Testis (tissue), 3 donors: Measurements from ENCODE around the gene TMA7. TPM values are rescaled to one million over a fixed set of nuclear protein-coding genes. Genes with fewer than 3 reads are reported as not detected.

Source experiments
- DNase-seq: peaks from one replicate; pipeline ENCODE4 v3.0.0-alpha.2; 2019
- H3K27ac ChIP-seq, 2 donors: fragments of 200-600 bp; sonication (generic); one replicate each; pipeline ENCODE4 v1.5.1; 2019
- H3K27me3 ChIP-seq: fragments of 200-600 bp; sonication (generic); one replicate; pipeline ENCODE4 v1.5.1; 2019
- H3K36me3 ChIP-seq: fragments of 200-600 bp; sonication (generic); one replicate; pipeline ENCODE4 v1.5.1; 2017; ENCODE audit warnings: low read depth; ENCODE audit errors: missing control alignments
- H3K4me1 ChIP-seq: fragments of 200-600 bp; sonication (generic); one replicate; pipeline ENCODE4 v1.5.1; 2019
- H3K4me3 ChIP-seq, 2 donors: fragments of 200-600 bp; sonication (generic); one replicate each; pipeline ENCODE4 v1.5.1; 2017 to 2019
- H3K9me3 ChIP-seq: fragments of 200-600 bp; sonication (generic); one replicate; pipeline ENCODE4 v1.5.1; 2017
- CTCF ChIP-seq, 3 experiments: fragments of 450-650 bp in 2 of 3; fragments of 200-600 bp in 1 of 3; sonication (generic) in 1 of 3; IDR thresholded peaks; one replicate each; pipeline ENCODE4 v1.5.1; 2016 to 2019; ENCODE audit warnings: antibody characterized with exemption in 3 of 3, mild to moderate bottlenecking in 2 of 3, moderate library complexity in 1 of 3
- POLR2A ChIP-seq: fragments of 450-650 bp; IDR thresholded peaks from one replicate; pipeline ENCODE4 v1.6.1; 2017; ENCODE audit warnings: antibody characterized with exemption, mild to moderate bottlenecking, moderate library complexity
- WGBS, 2 donors: methylation state at CpG; one replicate each; pipeline ENCODE4 v1.1.5; 2018; 5-methylcytosine and 5-hydroxymethylcytosine counted together
- intact Hi-C: fragments of 100-400 bp; cut with DNase I; formaldehyde crosslinking; loops from one replicate; pipeline ENCODE4 v1.15.1; 2023; ENCODE audit warnings: low total_unique reads
- polyA plus RNA-seq: library from polyadenylated mRNA; stranded (reverse); fragments of 350-450 nt; fragmentation: Illumina TruSeq; extraction: RNeasy Lipid Tissue Mini Kit (QIAGEN cat#74804); gene quantifications from one replicate; pipeline ENCODE4 v1.2.3, GENCODE V29; 2014; ENCODE audit warnings: low read depth, low replicate concordance; ENCODE audit not compliant: insufficient read depth
- total RNA-seq, 2 donors: library from RNA; depleted of rRNA; stranded (reverse); fragments of >200 nt; gene quantifications; one replicate each; pipeline ENCODE4 v1.2.3, GENCODE V29; 2016

TMA7 gene
- total and polyA plus RNA-seq, 3 donors from 2014 or later: 380 to 425 (median 393) TPM

DNA sequence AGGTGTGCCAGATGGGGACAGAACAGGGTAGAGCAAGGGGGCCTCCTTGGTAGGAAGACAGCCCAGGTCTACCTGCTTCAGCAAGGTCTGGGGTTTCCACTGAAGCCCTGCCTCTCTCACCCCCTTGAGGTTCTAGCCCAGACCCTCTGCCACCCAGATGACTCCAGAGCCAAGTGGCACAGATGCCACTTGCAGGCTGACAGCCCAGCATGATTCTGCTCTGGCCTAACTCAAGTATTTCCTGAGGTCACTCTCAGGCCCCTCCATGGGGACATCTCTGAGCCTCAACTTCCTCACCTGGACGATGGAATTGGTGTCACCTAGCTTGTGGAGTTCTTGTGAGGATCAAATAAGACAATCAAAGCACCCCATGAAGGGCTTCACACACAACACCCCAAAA, 34.1 kb upstream of the TMA7 start:
- DNase-seq: no peak
- H3K36me3 ChIP-seq: no peaks in the 10 kb centered on the region
- peaks cover 5% of the 10 kb centered on the region for H3K4me1 ChIP-seq
- H3K9me3 ChIP-seq: no peaks in the 10 kb centered on the region
- intact Hi-C loops: no loop called here
- no peak overlapping the region for H3K27ac ChIP-seq
- no peak overlapping the region for H3K4me3 ChIP-seq
- TF ChIP-seq CTCF (IDR thresholded peaks at IDR 0.05): no peak
- no peak for TF ChIP-seq POLR2A
- H3K27me3 ChIP-seq: no peaks in the 10 kb centered on the region
- 79% methylated on average over 1 of the region's 1 CpG; no CpG with 5 or more reads in 1 of the 2 donors for WGBS, 2 donors

DNA sequence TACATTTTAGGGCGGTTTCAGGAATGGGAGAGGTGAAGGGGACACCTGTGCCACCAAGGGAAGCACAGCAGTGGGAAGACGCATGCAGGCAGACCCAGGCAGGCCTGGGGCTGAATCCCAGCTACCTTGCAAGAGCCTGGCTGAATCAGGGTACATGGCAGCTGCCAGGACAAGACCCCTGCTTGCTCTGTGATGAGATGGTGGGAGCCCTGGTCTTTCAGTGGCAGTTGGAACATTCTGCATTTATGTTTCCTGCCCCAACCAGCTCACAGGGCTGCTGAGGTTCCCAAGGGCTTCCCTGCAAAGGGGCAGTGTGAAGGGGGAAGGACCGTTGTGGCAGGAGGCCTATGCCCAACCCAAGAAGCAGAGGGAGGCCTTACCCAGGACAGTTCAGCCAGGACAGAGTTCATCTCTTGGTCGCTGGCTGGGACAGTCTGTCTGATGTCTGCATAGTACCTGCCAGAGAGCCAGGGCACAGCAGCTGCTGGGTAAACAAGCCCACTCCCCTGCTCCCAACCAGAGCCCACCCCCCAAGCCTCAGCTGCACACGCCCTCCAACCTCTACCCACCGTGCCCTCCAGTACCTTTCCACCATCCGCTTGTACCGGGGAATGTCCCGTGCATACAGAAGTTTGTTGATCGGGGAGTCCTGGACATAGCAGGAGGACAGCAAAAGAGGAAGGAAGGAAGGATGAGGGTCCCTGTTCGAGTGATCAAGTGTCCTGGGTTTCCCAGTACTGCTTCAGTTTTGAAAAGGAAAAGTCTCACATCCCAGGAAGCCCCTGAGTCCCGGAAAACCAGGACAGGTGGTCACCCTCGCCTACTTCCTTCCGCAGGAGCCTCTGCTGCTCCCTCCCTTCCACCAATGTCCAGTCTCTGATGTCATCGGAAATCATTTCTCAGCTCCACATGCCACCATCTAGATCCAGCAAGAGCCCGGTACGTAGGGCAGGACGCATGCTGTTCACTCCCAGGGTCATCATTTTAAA, 33.3 kb upstream of the TMA7 start:
- 91 to 92% methylated on average over 18 of the region's 18 CpGs for WGBS, 2 donors
- Histone ChIP-seq H3K27me3 (no peaks in the 10 kb centered on the region), H3K27ac (no peak overlapping the region), H3K36me3 (no peaks in the 10 kb centered on the region), H3K4me3 (no peak overlapping the region), H3K9me3 (no peaks in the 10 kb centered on the region), H3K4me1 (peaks cover 2% of the 10 kb centered on the region)
- no peak for TF ChIP-seq CTCF (IDR thresholded peaks at IDR 0.05)
- TF ChIP-seq POLR2A: no peak
- intact Hi-C loops: no loop called here
- DNase-seq: peak; percentile 9

GRCh38 chr3:48407542-48408099, 32.4 kb upstream of the TMA7 start:
- H3K27me3 ChIP-seq: no peaks in the 10 kb centered on the region
- intact Hi-C loops: no loop called here
- H3K4me3 ChIP-seq: no peak overlapping the region
- TF ChIP-seq POLR2A (no peak), CTCF (IDR thresholded peaks at IDR 0.05) (no peak)
- 90 to 91% methylated on average over 7 to 8 of the region's 8 CpGs for WGBS, 2 donors
- no peaks in the 10 kb centered on the region for H3K9me3 ChIP-seq
- peak; percentile 6 for DNase-seq
- H3K27ac ChIP-seq: no peak overlapping the region
- no peaks in the 10 kb centered on the region for H3K36me3 ChIP-seq
- H3K4me1 ChIP-seq: no peaks in the 10 kb centered on the region

- Histone ChIP-seq H3K9me3 (no peaks in the 10 kb centered on the region), H3K27me3 (no peaks in the 10 kb centered on the region), H3K27ac (no peak overlapping the region), H3K36me3 (no peaks in the 10 kb centered on the region), H3K4me3 (no peak overlapping the region), H3K4me1 (no peaks in the 10 kb centered on the region)
- 86 to 90% methylated on average over 4 of the region's 4 CpGs for WGBS, 2 donors
- TF ChIP-seq CTCF (IDR thresholded peaks at IDR 0.05) (no peak), POLR2A (no peak)
- intact Hi-C loops: no loop called here
- DNase-seq: peak; percentile 13
Observed at GRCh38 chr3:48408823-48409281, 31.2 kb upstream of the TMA7 start.
